Stimulated activated CD8-positive, alpha-beta memory T cell treated with anti-CD3 and anti-CD28 coated beads, Interleukin-12 subunit alpha, Interleukin-12 subunit beta, amount 100 ng/mL, for 1 hour (primary cell): ENCODE data around the gene METTL21C.

Experiments used
- DNase-seq: peaks from one replicate; pipeline ENCODE4 v3.0.0-alpha.2; 2020; ENCODE audit warnings: low read depth

METTL21C gene

DNA sequence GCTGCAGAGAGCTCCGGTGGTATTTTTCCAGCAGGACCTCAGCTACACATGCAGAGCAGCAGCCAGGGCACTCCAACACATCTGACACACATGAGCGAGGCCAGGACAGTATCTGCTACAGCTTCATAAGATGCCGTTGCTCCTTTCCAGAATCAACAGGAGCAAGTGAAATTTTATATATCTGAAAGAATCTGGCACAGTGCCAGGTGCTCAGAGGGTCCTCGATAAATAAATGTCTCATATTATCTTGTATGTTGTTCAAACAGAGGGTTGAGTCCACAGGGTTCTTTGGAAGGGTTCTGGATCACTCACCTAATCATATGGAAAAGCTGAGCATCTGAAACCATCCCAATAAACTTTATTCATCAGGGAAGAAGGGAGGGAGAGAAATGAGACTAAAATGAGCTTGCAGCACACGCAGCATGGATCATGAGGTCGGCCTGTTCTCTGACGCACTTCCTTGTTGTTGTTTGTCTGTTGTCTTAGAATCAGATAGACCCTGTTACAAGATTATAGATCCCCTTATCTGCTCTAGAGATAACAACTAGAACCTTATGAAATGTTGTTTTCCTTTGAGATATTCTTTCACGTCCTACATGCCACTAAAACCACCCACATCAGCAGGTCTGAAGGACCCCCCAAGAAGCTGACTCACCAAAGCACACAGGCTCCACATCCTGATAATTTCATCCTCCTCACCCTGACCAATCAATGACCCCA is 3.2 kb upstream of the METTL21C start:
- no peak for DNase-seq

DNA sequence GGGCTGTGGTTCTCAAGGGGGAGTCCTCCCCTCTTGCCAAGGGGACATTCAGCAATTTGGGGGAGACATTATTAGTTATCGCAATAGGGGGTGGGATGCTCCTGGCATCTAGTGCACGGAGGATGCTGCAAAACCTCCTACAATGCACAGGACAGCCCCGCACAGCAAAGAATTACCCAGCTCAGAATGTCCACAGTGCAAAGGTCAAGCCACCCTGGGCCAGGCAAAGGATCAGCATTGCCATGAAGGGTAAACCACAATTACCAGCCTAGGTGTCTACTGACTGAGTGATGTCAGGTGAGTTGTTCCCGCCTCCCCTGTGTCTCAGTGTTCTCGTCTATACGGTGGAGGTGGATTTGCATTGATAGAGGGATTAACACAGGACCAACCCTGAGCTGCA is 2.4 kb upstream of the METTL21C start:
- DNase-seq = no peak

DNA sequence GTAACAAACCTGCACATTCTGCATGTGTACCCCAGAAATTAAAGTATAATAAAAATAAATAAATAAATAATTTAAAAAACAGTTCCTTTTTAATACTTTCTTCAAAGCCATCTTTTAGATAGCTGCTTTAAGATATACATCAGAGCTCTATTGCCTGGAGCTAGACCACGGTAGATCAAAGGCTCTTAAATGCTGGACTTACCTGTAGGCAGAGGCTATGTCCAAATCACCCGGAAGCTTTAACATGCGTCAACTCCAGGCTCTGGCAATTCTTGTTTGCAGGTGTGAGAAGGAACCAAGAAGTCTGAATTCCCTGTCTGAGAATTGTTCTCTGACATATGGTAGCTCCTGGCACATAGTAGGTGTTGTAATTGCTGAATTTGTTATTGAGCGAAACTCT is 1.6 kb upstream of the METTL21C start:
- no peak for DNase-seq

GRCh38 chr13:102693776-102694175 is 1.1 kb downstream of the METTL21C start:
- no peak for DNase-seq

DNA sequence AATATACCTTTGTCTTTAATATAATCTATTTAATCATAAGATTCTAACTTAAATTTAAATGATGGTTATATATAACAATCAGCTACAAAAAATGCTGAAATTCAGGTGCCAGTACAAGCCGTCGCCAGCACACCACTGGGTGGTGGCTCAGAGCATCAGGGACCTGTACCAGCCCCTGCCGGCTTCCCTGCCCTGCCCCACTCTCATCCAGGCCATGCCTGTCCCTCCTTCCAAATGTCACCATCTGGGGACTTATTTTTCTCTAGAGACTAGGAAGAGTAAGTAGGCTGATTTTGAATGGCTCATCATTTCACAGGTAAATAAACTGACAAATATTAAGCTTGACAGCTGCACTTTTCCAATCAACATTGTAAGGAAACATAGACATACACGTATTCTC is 1.6 kb downstream of the METTL21C start:
- no peak for DNase-seq

- DNase-seq = no peak
Measured at GRCh38 chr13:102692491-102692826, 2.4 kb downstream of the METTL21C start.

DNA sequence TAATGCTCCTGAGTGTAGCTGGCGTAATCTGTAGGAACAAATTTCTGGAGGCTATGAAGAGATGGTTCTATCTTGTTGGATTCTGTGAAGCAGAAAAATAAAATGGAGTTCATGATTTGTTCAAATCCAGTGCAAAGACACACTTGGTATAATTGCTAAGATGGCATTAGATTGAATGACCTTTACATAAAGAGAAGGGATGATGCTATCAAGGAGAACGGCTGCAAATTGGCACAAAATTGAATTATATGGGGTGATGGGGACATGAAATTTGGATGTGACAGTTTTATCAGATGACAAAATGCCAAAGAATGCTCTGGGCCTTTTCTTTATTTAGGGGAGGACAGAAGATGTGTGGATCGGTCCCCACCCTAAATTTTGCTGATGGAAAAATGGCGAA is 4.0 kb downstream of the METTL21C start:
- DNase-seq = no peak

- DNase-seq = no peak
Measured at GRCh38 chr13:102688306-102688973, 6.4 kb downstream of the METTL21C start.

- no peak for DNase-seq
Measured at GRCh38 chr13:102687520-102687919, 7.3 kb downstream of the METTL21C start.

- no peak for DNase-seq
Measured at GRCh38 chr13:102686024-102686423, 8.8 kb downstream of the METTL21C start.

GRCh38 chr13:102683637-102684036 is 11.2 kb downstream of the METTL21C start:
- no peak for DNase-seq

GRCh38 chr13:102682727-102683126 is 12.1 kb downstream of the METTL21C start:
- no peak for DNase-seq

DNA sequence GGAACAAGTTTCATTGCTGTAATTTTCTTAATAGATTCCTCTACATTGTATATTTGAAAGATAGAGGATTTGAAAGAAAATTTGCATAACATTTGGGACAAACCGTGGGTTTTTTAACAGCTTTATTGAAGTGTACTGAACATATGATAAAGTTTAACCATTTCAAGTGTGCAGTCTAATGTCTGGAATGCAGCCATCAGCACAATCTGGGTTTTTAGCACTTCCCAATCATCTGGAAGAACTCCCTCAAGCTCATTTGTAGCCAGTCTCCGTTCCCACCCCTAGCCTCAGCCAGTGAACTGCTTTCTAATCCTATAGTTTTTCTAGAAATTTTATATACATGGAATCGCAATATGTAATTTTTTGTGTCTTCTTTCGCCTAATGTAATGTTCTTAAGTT is 12.6 kb downstream of the METTL21C start:
- DNase-seq = no peak

GRCh38 chr13:102680842-102681740 is 13.8 kb downstream of the METTL21C start:
- DNase-seq = no peak

DNA sequence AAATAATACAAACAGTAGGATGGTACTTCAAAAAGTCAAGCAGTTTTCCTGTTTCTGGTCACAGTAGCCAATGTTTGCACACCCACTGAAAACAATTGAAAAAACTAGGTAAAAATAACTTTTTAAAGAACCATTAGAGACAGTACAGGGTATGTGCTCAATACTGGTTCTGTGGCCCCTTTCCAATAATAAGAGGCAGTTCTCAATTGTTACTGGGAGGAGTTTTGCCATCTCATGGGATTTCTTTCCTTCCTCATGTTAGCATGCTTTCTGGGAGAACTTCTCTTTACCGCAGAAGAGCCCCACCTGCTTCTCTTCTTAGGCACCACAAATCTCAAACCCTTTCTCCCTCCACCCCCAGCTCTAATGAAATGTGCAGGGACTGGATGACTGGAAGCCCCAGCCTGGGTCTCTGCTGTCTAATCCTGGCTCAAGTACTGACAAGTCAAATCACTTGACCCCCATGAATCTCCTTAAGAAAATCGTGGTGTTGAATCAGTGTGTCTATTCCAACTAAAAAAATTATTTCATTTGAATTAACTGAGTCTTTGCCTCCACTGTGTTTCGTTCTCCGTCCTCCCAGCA is 14.6 kb downstream of the METTL21C start:
- no peak for DNase-seq

- no peak for DNase-seq
Measured at GRCh38 chr13:102679449-102680132, 15.3 kb downstream of the METTL21C start.

DNA sequence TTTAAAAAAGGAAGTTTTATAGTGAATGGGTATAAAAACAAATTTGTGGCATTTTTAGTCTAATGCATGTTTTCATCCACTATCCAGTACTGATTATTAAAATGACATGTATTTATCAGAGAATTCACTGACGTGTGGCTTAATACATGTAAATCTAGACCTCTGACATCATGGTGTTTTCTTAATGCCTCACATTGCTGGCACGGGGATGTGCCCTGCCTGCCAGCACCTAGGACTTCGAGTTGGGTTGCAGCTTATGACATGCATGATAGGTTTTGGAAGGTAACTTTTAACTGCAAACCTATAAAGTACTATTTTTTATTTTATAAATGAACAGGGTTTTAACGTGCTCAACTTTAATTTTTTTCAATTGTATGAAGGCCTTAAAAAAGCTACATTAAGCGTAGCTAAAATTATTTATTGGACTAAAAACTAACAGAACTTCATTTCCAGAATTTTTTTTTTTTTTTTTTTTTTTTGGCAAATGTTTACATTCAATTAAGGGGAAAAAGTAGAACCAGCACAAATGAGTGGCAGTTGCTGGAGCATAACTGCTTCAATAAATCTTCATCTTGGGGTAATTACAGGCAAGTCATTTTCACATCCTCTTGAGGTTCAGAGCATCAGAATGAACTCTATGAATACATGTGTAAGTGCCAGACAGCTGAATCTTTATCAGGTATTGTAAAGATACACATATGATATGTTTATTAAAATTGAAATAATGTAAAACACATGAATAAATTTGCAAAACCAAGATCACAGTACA is 16.3 kb downstream of the METTL21C start:
- no peak for DNase-seq

- DNase-seq = no peak
Measured at GRCh38 chr13:102677122-102677521, 17.7 kb downstream of the METTL21C start.

GRCh38 chr13:102675115-102675514 is 19.7 kb downstream of the METTL21C start:
- DNase-seq = no peak

DNA sequence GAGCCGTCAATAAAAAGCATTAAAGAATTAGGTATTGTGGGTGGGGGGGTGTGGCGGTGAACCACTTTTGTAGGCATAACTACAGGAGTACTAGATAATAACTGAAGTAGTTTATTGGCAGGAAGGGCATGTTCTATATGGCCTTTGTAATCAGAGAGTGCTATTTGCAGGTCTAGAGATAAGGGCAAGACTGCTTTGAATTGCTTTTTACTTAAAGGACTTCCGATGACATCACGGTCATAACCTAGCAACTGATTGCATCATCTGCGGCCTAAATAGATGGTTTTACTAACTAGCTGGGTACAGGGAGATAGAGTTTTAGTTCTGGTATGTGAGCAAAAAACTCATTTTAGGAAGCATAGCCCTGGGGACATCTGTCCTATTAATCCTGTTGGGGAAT is 24.7 kb downstream of the METTL21C start:
- DNase-seq = no peak

- no peak for DNase-seq
Measured at GRCh38 chr13:102667911-102668310, 26.9 kb downstream of the METTL21C start.
